NCI-H774 (cell line): ENCODE results near the gene SPINT1.
A peak's percentile ranks its signal among the peaks of the same experiment; 100 is the strongest.

Experiments
- DNase-seq: peaks from one replicate; lab custom pipeline; 2025; lab: John Stamatoyannopoulos, UW

SPINT1 gene, protein sequence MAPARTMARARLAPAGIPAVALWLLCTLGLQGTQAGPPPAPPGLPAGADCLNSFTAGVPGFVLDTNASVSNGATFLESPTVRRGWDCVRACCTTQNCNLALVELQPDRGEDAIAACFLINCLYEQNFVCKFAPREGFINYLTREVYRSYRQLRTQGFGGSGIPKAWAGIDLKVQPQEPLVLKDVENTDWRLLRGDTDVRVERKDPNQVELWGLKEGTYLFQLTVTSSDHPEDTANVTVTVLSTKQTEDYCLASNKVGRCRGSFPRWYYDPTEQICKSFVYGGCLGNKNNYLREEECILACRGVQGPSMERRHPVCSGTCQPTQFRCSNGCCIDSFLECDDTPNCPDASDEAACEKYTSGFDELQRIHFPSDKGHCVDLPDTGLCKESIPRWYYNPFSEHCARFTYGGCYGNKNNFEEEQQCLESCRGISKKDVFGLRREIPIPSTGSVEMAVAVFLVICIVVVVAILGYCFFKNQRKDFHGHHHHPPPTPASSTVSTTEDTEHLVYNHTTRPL

DNA sequence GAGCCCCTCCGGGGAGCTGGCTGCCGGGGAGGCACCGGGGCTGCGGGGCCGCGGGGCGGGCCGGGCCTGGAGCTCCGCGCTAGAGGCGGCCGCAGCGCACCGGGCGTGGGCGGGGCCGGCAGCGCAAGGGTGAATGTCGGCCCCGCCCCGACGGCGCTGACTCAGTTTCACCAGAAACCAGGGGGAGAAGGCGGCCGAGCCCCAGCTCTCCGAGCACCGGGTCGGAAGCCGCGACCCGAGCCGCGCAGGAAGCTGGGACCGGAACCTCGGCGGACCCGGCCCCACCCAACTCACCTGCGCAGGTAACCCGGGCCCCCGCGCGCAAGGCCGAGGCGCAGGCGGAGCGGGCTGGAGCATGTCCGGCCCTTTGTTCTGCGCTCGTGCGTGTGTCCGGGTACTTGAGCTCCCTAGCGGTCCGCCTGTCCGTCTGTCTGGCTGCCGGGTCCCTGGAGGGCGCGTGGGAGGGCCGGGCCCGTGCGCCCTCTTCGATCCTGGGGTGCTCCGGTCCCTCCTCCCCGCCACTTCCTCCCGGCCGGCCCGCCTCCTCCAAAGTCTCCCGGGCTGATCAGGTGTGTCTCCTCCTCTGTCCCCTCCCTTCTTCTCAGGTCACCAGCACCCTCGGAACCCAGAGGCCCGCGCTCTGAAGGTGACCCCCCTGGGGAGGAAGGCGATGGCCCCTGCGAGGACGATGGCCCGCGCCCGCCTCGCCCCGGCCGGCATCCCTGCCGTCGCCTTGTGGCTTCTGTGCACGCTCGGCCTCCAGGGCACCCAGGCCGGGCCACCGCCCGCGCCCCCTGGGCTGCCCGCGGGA, at the start of gene SPINT1:
Gene SPINT1, plus strand, starts transcription at position 164 of the 811 bp plus-strand sequence. Its CDS starts 507 bp downstream, at position 671.
- peak; percentile 68 for DNase-seq

DNA sequence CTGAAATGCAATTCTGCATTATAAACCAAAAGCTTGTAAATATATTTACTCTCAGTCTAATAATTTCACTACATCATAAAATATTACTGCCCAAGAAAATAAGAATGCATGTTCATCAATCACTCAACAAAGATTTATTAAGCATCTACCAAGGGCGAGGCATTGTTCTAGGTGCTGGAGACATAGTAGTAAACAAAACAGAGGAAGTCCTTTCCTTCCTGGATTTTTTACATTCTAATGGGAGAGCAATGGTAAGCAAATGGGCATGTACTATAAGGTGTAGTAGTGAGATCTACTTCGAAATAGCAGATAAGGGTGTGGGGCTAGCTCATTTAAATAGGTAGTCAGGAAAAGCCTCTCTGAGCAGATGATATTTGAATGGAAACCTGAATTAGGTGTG, 47.8 kb upstream of the SPINT1 start:
- no peak for DNase-seq

DNA sequence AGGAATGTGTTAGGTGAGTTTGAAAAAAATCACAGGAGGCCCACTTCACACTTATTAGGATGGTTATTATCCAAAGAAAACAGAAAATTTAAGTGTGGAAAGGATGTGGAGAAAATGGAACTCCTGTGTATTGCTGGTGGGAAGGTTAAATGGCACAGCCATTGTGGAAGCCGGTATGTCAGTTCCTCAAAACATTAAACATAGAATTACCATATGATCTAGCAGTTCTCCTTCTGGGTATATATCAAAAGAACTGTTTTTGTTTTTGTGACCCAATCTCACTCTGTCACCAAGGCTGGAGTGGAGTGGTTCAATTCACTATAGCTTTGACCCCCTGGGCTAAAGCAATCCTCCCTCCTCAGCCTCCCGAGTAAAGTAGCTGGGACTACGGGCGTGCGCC, 47.3 kb upstream of the SPINT1 start:
- DNase-seq = no peak

DNA sequence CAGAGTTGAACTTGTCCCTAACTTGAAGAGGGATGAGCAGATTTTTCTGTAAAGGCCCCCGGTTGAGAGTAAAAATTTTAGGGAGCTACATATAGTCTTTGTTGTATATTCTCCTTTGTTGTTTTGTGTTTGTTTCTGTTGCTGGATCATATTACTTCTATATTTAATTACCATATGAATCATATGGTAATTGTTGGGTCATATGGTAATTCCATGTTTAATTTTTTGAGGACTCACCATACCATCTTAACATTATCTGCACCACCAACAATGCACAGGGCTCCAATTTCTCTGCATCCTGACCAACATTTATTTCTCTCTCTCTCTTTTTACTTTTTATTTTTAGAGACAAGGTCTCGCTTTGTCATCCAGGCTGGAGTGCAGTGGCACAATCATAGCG, 44.3 kb upstream of the SPINT1 start:
- no peak for DNase-seq

DNA sequence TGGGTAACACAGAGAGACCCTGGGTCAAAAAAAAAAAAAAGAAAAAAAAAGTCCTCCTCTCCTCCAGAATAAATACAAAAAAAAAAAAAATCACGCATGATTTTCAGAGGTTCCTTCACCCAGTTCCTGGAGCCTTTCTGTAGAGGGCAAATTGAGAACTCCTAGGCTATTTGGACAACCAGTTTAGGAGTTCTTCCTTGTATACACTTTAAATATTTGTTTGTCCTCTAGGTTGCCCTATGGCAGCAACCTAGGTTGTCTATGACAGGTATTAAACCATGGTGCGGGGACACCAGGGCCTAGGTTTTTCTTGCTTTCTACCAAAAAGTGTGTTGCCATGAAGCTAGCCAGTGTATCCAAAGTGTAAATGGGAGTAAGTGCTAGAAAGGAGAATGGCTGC, 40.8 kb upstream of the SPINT1 start:
- no peak for DNase-seq

DNA sequence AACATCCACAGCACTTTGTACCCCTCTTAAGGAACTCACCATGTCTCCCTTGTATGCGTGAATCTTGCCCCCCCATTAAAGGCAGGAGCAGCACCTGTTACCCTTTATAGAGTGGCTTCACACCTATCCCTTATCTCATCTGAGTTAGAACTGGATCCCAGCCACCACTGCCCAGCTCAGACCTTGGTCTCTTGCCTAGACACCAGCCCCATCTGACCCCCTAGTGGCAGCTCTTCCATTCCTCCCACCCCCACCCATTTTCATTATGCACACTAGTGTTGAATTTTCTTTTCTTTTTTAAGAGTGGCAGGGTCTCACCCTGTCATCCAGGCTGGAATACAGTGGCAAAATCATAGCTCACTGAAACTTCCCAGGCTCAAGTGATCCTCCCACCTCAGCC, 40.2 kb upstream of the SPINT1 start:
- no peak for DNase-seq

DNA sequence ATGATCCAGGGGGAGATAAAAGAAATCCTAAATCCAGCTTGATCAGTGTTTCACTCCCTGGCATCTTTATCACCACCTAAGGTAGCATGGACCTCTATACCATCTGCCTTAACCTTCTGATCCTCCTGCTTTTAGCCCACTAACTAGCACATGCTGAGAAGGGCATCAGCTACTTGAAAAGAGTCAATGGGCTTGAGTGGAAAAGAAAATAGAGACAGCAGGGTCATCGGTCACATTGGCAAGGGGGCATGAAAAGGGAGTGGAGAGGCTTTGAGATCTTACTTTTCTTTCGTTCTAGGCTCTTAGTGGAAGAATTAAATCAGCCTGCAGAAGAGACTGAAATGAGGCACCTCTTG, 37.2 kb upstream of the SPINT1 start:
- no peak for DNase-seq

DNA sequence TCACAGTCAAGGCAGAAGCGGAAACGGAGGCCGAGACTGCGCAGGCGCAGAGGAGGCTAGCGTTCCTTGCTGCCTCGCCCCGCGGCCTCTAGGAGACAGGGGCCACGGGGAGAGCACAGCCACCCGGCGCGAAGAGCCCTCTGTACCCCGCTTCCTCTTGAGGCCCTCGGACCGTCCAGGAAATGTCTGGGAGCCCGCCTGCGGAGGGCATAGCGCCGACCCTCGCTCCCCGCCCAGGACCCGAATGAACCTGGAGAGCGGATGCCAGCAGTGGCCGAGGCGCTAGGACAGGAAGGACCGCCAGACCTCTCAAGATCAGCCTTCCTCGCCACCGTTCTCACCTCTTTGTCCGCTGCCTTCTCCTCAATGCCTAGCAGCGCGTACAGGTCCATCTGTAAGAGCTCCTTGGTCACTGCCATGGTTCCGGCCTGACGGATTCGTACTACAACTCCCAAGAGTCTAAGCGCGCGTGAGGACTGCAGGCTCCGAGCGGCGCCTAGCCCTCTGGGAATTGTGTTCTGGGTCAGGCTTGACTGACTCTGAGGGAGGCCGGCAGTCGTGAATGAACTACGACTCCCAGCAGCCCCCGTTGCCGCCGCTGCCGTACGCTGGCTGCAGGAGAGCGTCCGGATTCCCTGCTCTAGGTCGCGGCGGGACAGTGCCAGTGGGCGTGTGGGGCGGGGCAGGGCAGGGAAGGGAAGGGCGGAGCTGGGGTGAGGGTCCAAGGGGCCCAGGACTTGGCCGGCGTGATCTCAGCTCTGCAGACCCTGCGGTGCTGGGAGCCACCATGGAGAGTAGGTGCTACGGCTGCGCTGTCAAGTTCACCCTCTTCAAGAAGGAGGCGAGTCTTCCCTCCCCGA, 36.6 kb upstream of the SPINT1 start, which contains the start of the genes DNAJC17 and ZFYVE19:
Gene DNAJC17, minus strand, starts transcription at position 446 of the 860 bp plus-strand sequence. Its CDS starts 27 bp downstream, at position 419.
Gene ZFYVE19, plus strand, starts transcription at position 62 of the 860 bp plus-strand sequence. Its CDS starts 501 bp downstream, at position 563.
- peak; percentile 95 for DNase-seq

DNA sequence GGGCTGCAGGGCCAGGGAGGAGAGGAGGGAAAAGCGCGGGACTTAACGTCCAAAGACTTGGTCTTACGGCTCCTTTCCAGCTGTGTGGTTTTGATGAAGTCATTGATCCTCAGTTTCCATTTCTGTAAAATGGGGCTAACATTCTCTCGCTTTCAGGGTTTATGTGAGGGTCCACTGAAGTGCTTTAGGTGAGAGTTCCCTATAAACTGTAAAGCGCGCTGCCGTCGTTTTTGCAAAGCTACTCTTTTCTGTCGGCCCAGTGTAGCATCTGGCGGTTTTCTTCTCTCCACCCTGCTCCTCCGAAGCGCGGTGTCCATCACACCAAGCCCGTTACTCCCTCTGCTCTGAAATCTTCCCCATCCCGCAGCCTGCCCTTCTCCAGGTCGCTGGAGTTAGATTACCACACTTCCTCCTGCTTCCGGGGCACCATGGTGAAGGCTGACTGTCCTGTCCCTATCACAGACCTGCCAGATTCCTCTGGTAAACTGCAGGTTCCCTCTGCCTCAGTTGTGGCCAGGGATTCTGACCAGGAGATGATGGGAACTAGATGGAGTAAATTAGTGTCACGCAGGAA, 35.9 kb upstream of the SPINT1 start:
- no peak for DNase-seq

DNA sequence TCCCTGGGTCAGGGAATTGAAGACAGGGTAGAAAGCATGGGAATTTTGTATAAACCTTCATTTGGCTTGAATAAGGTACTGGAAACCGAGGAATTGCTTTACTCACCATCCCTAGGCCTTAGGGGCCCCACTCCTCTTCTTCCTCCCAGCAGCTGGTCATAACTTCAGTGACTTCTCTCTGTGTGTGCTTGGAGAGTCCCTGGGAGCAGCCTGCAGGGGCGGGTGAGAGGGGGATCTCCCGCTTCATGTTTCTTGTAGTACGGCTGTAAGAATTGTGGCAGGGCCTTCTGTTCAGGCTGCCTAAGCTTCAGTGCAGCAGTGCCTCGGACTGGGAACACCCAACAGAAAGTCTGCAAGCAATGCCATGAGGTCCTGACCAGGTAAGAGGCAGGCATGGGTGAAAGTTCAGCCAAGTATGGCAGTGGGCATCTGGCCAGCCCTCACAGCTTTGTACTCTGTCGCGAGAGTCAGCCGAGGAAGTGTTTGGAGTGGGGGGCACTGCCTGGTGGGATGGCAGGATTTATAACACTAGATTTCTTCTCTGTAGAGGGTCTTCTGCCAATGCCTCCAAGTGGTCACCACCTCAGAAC, 34.9 kb upstream of the SPINT1 start:
- DNase-seq = no peak

DNA sequence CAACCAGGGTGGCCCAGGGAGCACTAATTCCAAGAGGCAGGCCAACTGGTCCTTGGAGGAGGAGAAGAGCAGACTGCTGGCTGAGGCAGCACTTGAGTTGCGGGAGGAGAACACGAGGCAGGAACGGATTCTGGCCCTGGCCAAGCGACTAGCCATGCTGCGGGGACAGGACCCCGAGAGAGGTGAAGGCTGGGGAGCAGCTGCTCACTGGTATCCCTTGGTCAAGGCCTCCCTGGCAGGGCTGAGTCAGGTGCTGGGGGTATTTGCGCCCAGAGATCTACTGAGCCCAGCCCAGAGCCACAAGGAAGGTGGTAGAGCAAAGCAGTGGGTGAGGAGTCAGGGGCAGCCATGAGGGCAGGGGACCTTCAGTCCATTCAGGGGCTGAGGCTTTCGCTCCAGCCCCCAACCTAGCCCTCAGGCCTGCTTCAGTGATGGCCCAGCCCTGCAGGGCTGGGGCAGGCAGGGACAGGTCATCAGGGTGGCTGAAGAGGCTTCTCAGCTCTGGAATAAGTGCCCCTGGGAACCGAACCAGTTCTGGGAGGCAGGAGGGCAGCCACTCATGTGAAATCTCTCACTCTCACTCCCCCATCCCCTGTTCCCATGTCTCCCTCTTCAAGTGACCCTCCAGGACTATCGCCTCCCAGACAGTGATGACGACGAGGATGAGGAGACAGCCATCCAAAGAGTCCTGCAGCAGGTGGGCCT, 31.0 kb upstream of the SPINT1 start:
- DNase-seq = no peak

DNA sequence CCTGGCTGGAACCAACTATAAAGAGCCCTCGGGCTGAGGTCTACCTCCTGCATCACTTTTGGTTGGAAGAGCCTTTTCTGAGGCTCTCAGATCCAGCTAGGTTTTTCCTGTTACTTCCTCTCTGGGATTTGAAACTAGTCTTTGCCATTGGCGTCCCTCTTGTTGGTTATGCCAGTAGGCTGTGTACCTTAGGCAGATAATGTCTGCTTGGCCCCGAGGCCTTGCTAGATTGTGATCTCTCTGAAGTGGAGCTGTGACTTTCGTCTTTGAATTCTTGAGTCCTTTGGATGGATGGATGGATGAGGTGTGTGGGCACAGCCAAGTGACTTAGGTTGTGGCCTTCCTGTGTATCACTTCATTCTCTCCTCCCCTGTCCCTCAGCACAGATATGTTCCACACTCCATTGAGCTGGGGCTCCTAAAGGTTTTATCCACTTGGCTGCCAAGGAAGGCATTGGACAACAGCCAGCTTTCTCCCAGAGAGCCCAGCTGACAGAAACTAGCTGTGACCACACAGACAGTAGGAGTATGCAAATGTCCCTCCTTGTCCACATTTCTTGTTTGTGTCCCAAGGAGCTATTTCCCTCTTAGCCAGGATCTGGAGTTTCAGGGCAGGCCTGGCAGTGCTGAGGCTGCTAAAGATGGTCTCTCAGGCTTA, 28.7 kb upstream of the SPINT1 start:
- DNase-seq = no peak

DNA sequence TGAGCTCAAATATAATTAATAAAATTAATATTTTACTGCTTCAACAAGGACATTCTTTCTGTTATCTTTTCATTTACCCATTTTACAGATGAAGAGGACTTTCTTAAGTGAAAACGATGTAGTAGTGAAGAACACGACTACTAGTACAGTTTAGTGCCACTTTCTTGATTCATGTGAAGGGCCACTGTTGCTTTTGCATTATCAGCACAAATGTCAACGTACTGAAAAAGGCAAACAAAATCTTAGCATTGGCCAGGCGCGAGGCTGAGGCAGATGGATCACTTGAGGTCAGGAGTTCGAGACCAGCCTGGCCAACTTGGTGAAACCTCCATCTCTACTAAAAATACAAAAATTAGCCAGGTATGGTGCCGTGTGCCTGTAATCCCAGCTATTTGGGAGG, 24.8 kb upstream of the SPINT1 start:
- no peak for DNase-seq

DNA sequence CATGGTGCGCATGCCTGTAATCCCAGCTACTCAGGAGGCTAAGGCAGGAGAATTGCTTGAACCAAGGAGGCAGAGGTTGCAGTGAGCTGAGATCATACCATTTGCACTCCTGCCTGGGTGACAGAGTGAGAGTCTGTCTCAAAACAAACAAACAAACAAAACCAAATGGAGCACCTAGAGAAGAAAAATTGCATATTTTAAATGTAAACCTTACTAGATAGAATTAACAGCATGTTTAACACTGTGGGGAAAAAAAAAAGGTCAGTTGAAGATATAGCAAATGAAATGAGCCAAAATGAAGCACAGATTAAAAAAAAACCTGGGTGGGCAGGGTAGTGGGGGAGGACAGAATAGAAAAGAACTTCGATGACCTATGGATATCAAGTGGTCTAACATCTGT, 22.7 kb upstream of the SPINT1 start:
- DNase-seq = no peak

DNA sequence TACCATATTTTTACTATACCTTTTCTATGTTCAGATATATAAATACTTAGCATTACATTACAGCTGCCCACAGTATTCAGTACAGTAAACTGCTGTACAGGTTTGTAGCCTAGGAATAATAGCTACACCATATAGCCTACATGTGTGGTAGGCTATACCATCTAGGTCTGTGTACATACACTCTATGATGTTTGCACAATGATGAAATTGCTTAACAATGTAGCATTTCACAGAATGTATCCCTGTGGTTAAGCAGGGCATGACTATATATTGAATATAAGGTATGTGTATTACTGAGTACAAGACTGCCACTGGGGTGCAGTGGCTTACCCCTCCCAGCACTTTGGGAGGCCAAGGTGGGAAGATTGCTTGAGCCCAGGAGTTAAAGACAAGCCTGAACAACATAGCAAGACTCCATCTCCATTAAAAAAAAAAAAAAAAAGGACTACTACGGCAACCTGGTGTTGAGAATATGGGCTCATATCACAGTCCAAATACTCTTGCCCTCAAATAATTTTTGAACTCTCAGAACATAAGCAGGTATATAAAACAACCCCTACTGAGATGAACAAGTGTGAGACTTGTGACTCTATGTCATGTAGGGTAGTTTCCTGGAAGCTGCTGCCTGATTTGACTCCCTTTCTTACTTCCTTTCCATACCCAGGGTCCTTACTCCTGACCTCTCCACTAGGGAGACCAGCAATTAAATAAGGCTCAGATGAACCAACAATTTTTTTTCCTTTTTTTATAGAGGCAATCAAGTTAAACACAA, 20.1 kb upstream of the SPINT1 start:
- no peak for DNase-seq

DNA sequence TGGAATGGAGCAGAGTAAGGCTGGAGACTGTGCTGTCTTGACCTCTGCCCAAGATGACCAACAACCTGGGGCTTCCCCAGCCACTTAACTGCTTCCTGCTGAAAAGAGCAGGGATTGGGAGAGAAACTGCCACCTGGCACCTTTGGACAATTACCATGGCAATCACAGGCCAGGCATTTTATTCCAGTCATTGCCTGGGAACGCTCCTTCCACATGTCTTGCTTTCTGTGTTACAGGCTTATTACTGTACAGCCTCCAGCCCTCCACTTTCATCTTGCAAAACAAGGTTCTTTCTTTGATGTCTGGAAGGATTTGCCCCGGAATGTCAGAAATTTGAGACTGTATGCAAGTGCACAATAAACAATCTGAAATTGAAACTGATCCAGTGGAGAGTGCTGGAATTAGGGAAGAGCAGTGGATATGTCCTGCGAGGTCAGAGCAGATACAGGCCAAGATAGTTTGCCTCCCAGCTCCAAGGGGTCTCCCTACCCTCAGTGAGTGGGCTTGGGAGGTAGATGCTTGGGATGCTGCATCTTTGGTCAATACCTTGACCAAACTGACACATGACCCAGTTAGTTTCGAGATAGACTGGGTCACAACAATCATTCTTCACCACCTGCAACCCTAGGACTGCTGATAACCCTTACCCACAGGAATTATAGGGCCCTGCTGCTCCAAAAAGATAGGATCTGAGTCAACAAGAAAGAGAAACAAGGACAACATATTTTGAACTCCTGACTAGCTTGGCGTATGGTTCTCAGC, 18.0 kb upstream of the SPINT1 start:
- peak; percentile 15 for DNase-seq

DNA sequence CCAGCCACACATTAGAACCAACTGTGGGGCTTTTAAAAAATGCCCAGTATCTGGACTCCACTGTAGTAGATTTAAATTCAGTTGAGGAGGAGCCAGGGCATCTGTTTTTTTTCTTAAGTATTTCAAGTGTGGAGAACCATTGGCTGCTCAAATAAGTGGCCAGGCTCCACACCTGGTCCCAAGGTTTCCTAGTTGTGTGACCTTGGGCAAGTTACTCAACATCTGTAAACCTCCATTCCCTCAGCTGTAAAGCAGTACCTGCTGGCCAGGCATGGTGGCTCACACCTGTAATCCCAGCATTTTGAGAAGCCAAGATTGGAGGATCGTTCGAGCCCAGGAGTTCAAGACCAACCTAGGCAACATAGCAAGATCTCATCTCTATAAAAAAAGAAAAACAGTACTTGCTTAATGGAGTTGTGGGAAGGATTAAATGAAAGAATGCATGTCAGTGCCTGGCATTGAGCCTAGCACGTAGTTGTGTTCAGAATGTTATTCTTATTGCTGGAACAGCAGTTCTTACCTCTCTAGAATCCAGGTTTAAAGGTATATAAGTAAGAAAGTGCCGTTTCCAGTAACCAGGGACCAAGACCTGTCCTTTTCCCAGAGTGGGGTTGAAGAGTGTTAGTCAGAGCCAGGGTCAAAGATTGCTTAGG, 17.3 kb upstream of the SPINT1 start:
- DNase-seq = no peak
